ENCODE data around the gene DCAF10.
A peak's percentile ranks its signal among the peaks of the same experiment; 100 is the strongest.
"Not testable (repeated sequence)": the region's sequence is repeated elsewhere in the genome, so short reads cannot be mapped to it uniquely, and the experiment has no call there.

The DCAF10 gene

DNA sequence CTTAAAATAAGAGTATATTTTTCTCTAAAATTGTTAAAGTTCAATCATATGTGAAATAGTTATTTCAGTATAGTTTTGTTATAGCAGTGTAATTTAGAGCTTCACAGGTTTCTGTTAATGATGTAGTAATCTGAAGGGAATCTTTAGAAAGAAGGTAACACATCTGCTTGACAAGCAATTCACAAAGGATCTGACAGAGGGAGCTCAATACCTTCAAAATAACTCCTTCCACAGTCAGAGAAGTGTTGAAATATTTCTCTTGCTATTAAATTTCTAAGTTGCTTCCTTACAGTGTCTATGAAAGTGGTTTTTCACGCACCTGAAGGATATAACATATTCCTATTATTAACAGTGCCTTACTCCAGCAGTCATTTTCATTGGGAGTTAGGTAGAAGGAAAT, 58.4 kb downstream of the DCAF10 start:
- no peak for DNase-seq (ENCODE audit: low read depth in 2 of 3, low spot score in 2 of 3)

DNA sequence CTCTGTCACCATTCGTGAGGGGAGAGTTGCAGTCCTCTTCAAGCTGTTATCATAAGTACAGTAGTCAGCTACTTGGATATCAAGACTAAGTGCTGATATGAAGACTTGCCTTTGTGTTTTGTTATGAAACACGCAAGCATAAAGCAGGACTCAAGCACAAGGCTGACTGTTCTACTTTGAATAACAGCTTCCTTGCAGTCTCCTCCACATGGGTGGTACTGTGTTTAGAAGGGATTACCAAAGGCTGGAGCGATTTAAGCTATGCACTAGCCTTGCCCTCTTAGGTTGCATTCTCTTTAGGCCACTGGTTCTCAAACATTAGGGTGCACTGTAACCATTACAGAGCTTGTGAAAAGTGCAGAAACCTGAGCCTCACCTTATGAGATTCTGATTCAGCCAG, 61.9 kb downstream of the DCAF10 start:
- DNase-seq (ENCODE audit: low read depth in 2 of 3, low spot score in 2 of 3), result no peak

DNA sequence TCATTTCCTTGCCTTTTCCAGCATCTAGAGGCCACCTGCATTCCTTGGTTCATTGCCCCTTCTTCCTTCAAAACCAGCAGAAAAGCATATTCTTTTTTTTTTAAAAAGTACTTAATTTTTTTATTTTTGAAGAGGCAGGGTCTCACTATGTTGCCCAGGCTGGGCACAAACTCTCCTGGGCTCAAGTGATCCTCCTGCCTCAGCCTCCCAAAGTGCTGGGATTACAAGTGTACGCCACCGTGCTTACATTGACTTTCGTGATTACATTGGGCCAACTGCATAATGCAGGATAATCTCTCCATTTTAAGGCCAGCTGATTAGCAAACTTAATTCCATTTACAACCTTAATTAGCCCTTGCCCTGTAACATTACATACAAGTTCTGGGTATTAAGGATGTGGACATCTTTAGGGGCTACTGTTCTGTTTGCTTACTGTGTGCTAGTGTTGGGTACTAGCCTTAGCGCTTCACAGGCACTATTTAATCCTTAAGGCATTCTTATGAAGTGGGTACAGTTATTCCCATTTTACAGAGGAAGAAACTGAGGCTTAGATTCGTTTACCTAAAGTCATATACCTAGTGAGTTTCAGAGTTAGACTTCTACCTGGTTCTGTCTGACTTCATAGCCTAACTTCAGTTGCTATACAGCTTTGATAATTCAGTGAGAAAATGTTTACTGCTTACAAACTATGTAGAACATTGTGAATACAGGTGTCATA, 69.6 kb downstream of the DCAF10 start:
- no peak for DNase-seq (ENCODE audit: low read depth in 2 of 3, low spot score in 2 of 3)

DNA sequence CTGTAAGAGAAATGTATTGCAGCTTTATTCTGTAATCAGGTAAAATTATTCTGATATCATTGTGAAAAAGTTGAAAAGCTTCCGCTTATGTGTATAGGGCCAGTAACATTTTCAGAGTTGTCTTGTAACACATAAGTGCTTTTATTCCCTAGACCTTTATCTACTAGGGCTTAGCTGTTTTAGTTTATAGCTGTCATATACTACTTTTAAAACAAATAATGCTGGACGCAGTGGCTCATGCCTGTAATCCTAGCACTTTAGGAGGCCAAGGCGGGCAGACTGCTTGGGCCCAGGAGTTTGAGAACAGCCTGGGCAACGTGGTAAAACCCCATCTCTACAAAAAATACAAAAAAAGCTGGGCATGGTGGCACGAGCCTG, 70.2 kb downstream of the DCAF10 start:
- no peak for DNase-seq (ENCODE audit: low read depth in 2 of 3, low spot score in 2 of 3)

DNA sequence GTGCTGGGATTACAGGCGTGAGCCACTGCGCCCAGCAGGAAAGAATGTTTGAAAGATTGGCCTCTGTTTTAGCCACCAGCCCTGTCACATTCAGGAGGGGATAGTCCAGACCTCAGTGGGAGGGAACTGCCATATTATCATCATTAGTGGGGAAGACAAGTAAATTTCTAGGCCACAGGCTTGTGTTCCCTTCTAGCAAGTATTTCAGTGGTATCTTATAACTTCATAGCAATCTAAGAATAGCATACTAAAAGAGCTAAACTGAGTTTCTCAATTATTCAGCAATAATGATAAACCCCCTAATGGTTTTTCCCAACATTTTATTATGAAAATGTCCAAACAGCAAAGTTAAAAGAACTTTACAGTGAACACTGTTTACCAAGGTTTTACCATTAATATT, 73.4 kb downstream of the DCAF10 start:
- no peak for DNase-seq (ENCODE audit: low read depth in 2 of 3, low spot score in 2 of 3)

DNA sequence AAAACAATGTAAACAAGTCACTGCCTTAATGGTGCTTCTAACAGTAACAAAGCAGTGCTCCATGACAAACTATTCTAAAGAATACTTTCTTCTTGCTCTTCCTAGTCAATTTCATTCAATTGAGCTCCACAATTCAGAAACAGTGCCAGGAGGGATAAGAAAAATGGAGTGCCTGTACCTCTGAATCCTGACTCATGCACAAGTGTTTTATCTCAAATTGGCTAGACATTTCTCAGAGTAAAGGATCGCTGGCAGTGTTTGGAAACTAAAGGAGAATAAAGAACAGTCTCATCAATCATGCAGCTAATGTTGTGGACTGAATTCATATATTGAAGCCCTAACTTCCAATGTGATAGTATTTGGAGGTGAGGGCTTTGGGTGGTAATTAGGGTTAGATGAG, 75.8 kb downstream of the DCAF10 start:
- DNase-seq (ENCODE audit: low read depth in 2 of 3, low spot score in 2 of 3), result no peak

DNA sequence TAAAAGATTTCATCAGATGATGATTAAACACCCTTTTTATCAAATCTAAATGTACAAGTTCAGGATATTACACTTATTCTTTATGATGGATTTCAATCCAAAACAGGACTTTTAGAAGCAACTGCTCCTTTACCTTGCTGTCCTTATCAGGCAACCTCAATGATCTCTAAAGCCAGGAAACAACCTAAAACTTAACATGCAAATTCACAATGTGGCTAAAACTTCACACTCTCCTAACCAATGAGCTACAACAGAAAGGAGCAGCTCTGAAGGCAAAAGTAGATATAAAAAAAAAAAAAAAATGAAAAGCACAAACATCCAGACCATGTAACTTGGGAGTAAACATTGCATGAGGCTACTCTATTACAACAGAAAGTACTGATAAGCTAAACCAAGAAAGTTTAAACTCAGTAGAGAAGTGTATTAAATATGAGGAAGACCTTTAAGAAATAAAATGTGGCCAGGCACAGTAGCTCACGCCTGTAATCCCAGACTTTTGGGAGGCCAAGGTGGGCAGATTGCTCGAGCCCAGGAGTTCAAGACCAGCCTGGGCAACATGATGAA, 80.4 kb downstream of the DCAF10 start:
- DNase-seq (ENCODE audit: low read depth in 2 of 3, low spot score in 2 of 3), result no peak

DNA sequence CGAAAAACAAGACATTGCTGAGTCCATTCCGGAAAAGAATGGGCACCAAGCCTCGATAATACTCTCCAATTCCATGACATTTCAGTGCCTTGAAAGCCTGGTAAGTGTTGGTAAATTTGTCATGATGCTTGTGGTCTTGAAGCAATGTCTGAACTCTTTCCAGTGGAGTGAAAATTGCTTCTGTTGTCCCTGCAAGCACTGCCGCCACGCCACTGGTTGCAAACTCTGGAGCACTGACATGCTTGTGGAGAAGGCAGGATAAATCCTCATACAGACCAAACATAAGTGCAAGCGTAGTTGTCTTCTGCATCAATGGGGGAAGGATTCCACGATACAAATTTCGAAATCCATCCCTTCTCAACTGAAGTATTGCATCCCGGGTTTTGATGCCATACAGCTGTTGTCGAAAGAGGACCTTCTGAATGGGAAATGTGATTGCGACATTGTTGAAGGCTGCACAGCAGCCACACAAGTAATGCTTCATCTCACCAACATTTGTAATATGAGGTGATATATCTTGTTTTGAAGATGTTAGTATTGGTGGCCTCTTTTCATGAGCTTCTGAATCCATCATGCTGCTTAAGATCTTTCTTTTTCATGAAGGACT, 87.5 kb downstream of the DCAF10 start:
- not testable (repeated sequence) for DNase-seq (ENCODE audit: low read depth in 2 of 3, low spot score in 2 of 3)

DNA sequence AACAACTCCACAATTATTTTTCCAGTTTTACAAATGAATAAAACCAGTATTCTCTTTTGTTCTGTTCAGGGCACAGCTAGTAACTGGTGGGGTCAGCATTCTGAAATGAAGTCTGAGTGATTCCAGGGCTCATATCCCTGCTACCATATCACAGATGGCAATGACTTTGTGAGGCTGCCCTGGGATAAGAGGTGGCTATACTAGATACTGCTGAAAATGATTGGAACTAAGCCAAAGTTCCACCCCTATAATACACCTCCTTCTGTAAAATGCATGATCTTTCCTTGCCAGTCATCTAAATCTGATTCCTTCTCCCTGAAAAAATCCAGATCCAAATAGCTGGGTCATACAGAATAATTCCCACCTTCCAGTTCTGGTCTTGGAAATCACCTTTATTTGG, 88.9 kb downstream of the DCAF10 start:
- no peak for DNase-seq (ENCODE audit: low read depth in 2 of 3, low spot score in 2 of 3)

DNA sequence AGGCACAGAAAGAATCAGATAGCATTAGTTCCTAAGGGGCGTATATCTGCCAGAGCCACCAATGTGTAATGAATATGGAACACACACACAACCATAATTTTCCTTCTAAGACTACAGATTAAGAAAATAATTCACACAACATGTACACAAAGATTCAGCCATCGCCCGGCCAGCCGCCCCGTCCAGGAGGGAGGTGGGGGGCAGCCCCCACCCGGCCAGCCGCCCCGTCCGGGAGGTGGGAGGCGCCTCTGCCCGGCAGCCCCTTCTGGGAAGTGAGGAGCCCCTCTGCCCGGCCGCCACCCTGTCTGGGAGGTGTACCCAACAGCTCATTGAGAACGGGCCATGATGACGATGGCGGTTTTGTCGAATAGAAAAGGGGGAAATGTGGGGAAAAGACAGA, 90.4 kb downstream of the DCAF10 start:
- not testable (repeated sequence) for DNase-seq (ENCODE audit: low read depth in 2 of 3, low spot score in 2 of 3)

DNA sequence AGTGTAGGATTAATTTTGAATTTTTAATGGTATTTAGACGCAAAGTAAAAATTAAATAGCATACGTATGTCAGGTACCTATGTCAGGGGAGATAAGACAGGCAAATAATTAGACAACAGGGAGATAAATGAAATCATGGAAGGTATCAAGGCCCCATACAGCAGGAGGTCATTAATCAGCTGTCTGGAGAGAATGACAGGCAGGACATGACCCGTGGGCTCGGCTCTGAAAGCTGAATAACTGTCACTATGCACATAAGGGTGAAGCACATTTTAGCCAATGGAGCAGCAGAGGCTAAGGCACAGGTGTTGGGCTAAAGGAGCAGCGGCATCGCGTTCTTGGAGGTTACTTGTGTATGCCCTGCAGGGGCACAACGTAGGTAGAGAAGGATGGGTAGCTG, 91.5 kb downstream of the DCAF10 start:
- DNase-seq (ENCODE audit: low read depth in 2 of 3, low spot score in 2 of 3), result no peak

DNA sequence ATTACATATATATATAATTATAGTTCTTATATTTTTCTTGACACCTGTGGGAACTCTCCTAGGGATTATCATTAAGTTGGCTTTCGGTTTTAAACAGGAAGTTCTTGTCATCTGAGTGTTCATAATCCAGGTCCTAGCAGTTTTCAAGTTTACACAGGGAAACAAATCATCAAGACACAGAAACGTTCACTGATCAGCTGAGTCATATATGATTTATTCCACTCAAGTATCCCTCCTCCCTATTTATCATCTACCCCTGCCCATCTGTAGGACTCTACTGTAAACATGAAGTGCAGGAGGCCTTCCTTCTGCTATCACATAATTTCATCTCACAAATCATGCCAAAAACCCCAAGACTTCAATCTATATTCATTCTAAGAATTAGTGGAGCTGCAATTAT, 97.1 kb downstream of the DCAF10 start:
- DNase-seq (ENCODE audit: low read depth in 2 of 3, low spot score in 2 of 3), result no peak

DNA sequence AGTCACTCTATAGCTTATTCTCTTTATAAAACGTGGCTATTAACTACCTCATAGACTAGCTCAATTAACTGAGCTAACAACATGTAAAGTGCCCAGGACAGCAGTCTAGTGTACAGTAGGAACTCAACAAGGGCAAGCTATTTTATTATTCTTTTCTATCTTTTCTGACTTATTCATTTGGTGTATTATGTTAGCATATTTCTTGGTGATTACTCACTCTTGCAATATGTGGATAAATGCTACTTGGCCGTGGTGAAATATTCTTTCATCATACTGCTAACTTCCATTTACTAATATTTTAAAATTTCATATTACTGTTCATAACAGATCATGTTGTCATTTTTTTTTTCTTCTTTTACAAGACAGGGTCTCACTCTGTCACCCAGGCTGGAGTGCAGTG, 98.4 kb downstream of the DCAF10 start:
- no peak for DNase-seq (ENCODE audit: low read depth in 2 of 3, low spot score in 2 of 3)

DNA sequence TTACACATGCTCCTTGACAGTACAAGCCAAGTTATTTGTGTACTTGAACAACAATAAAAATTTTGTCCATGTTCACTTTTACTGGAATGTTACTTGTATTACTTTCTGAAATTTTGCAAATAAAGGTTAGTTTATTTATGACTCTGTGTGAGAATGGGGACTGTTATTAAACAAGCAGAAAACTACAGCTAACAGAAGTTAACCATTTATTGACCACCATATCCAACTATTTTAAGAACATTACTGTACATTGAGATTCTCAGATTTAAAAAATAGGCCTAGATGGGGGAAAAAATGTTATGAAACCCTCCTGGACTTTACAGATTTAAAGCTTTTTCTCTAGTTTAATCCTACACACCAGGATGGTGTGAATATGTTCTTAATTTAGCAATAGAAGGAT, 101.5 kb downstream of the DCAF10 start:
- no peak for DNase-seq (ENCODE audit: low read depth in 2 of 3, low spot score in 2 of 3)

DNA sequence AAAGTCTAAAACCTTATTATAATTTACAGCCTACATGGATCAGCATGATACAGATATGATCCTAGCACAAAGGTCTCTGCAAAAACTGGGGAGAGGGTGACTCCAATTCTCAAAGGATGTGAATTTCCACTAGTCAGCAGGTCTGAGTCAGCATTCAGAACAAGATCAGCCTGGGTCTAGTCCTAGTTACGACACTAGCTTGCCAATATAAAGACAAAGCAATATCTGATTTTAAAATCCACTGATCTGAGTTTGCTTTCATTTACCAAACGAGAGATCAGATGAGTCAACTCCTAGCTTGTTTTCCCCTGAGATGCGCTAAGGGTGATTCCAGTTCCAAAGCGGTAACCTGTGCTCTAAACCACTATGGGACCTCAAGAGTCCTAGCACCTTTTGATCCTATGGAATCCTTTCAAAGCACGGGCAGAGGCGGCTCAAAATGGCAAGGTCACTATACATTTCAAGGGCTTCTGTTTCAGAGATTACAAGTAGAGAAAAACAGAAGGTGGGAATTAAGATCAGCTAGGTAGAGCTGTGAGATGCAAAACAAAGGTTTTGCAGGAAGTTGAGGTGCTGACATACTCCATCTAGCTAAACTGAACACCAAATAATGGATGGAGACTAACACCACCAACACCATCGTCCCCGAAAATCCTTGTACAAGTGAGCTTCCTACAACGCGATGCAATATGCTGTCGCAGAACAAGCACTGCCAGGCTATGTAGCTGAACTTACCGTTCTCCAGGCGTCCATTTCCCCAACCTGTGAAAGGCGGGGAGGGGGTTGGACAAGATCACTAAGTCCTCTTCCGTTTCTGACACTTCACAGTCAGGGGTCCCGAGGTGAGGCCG, 102.4 kb downstream of the DCAF10 start:
- DNase-seq (ENCODE audit: low read depth in 2 of 3, low spot score in 2 of 3), result no peak

DNA sequence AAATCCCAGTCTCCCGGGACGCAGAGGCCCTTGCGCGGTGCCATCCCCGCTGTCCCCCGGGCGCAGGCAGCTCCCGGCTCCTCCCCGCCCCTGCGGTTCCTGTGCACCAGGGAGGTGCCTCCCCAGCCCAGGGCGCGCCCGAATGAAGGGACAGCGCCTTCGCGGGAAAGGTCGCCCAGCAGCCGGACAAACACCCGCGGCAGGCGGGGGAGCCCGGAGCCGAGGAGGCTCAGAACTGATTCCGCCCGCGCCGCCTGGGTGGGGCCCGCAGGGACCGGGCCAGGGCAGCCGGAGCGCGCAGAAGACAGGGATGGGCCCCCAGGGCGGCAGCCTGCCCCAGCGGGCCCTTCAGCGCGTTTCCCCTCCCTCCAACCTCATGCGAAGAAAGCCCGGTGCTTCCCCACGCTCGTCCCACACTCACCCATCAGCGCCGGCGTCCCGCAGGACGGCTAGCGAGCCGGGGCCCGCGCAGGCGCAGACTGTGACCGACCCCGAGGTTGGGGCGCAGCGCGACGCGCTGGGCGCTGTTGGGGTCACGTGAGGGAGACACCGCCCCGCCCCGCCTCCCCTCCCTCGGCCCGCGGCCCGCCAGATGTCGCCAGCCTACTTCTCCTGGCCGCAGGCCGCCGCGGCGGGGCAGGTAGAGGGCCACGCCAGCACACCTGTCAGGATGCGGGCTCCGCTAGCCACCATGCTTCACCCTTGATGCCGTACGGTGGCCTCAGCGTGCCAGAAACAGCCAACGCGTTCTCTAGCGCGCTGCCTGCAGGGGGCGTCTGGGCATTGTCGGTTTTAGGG, 103.2 kb downstream of the DCAF10 start, which contains the start of gene SLC25A51:
Gene SLC25A51, minus strand, starts transcription at position 481 of the 798 bp plus-strand sequence. CDS start 15,577 bp downstream, outside the sequence.
- DNase-seq (ENCODE audit: low read depth in 2 of 3, low spot score in 2 of 3), result peak; percentile 83 to 98 (median 97)

DNA sequence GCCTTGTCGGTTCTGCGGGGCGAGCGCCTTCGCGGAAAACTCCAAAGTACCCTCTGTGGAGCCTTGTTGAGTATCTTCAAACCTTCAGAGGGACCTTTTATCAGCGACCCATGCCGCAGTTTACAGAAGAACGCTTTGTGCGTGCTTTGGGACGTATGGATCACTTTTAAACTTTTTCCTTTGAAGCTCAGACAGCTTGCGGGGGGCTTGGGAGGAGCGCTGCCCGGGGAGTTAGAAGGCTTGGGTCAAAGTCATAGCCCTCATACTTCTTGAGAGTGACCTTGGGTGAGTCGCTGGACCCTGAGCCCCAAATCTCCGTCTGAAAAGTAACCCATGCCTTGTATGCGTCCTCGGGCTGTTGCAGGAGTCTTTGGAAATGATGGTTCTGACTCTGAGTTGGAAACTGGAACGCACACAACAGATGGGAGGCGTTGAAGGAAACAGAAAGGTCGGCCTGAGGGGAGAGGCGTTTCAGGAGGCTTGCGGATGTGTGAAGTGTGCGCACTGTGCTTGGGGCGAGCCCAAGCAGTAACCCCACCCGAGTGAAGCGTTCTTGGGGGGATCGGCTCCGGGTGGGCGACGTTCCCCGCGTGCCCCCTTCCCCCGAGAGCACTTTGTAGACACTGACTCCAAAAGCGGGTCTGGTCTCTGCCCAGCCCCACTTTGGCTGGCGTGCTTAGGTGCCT, 104.0 kb downstream of the DCAF10 start:
- DNase-seq (ENCODE audit: low read depth in 2 of 3, low spot score in 2 of 3), result no peak

DNA sequence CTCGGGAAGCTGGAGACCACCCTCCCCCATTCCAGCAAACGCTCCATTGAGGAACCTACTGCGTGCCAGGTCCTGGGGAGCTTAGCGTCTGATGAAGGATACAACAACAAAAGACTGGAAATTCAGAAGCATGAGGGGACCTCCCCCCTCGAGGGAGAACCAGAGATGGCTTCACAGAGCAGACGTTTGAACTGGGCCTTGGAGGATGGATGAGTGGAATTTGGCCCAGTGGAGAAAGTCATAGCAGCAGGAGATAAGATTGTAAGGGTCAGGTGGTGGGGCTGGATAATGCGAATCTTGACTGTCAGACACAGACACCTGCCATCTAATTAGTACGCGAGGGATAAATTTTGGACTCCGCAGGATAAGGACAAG, 104.5 kb downstream of the DCAF10 start:
- no peak for DNase-seq (ENCODE audit: low read depth in 2 of 3, low spot score in 2 of 3)

DNA sequence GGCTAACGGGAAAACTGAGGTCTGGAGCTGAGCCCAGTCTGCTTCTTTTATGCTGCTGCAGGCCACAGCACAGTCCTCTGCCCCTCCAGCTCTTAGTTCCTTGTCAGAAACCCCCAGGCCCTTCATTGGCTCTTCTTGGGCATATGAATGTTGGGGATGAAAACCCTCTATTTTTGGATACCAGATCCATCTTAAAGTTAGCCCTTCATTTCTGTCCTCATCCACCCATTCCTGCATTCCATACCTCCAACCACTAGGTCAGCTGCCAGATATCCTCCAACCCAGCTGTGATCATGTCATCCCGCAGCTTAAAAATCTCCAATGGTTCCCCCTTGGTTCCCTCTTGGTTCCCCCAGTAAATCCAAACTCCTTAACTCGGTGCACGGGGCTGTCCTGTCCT, 105.2 kb downstream of the DCAF10 start:
- DNase-seq (ENCODE audit: low read depth in 2 of 3, low spot score in 2 of 3), result no peak
